AG10803 (cell line): ENCODE results near the gene VPS35L.

Experiments used
- DNase-seq: peaks from one replicate; pipeline ENCODE4 v3.0.0; 2010; ENCODE audit warnings: low read depth
- H3K4me3 ChIP-seq: 2 replicates; pipeline ENCODE4 v1.5.1; 2011; ENCODE audit warnings: mild to moderate bottlenecking, low read length, control low read depth
- TF ChIP-seq, protein P1 (sequence below): conservative IDR thresholded peaks from 2 replicates; pipeline ENCODE4 v1.5.1; 2011; ENCODE audit warnings: mild to moderate bottlenecking, low read length, control low read depth, inconsistent platforms

Gene VPS35L

DNA sequence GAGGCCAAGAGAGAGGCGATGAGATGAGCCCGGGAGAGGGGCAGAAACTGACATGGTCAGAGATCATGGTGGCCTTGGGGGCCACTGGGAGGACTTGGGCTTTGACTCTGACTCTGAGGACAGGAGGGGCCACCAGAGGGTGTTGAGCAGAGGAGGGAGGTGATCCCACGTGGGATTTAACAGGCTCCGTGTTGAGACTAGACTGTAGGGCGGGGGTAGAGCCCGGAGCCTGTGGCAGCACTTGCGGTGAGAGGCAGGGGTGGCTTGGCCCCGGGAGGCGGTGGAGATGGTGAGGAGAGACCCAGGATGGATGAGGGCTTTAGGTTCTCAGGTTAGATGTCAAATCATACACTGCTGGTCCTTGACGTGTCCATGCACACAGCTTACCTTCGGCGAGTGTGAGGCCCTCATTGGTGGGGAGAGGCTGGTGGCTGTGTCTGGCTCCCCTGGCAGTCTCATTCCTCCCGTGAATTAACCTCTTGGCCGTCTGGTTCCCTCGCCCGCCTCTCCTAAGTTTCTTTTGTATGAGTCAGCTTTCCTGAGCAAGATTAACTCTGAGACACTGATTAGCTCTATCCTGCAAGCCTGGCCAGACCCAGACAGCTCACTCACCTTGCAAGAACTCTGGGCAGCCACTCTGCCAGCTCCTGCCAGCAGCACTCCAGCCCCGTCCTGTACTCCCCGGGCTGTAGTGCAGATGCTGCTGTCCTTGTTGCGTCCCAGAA is 39.7 kb downstream of the VPS35L start:
- TF ChIP-seq, protein P1, sequence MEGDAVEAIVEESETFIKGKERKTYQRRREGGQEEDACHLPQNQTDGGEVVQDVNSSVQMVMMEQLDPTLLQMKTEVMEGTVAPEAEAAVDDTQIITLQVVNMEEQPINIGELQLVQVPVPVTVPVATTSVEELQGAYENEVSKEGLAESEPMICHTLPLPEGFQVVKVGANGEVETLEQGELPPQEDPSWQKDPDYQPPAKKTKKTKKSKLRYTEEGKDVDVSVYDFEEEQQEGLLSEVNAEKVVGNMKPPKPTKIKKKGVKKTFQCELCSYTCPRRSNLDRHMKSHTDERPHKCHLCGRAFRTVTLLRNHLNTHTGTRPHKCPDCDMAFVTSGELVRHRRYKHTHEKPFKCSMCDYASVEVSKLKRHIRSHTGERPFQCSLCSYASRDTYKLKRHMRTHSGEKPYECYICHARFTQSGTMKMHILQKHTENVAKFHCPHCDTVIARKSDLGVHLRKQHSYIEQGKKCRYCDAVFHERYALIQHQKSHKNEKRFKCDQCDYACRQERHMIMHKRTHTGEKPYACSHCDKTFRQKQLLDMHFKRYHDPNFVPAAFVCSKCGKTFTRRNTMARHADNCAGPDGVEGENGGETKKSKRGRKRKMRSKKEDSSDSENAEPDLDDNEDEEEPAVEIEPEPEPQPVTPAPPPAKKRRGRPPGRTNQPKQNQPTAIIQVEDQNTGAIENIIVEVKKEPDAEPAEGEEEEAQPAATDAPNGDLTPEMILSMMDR = no peak
- no peak for DNase-seq
- H3K4me3 ChIP-seq = no peak overlapping the region

DNA sequence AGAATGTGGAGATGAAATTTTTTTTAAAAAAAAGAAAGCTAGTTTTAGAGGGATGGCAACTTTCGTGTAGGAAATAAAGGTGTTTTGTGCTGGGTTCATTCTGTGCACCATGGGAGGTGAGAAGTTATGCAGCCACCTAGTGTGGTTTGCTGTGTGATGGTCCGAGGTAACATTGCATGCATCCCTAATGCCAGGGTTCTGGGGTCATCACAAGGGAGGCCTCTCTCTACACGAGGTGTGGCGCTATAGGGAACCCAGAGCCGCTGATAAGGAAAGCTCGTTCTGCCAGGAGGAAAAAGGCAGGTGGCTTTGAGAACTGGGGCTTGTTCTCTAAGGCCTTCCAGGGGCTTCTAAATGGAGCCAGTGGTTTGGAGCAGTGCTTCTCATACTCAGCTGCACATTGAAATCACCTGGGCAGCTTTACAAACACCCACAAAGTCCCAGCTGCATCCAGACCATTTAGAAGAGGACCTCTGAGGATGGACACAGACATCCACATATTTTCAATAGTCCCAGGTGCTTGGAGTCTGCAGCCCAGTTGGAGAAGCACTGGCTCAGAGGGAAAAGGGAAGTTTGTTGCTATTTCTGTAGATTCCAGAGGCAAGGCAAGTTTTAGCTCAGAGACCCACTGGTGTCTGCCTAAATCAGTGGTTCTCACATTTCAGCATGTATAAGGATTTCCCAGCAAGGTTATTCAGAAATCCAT is 43.5 kb downstream of the VPS35L start:
- TF ChIP-seq, protein P1 = no peak
- H3K4me3 ChIP-seq = no peak overlapping the region
- no peak for DNase-seq

DNA sequence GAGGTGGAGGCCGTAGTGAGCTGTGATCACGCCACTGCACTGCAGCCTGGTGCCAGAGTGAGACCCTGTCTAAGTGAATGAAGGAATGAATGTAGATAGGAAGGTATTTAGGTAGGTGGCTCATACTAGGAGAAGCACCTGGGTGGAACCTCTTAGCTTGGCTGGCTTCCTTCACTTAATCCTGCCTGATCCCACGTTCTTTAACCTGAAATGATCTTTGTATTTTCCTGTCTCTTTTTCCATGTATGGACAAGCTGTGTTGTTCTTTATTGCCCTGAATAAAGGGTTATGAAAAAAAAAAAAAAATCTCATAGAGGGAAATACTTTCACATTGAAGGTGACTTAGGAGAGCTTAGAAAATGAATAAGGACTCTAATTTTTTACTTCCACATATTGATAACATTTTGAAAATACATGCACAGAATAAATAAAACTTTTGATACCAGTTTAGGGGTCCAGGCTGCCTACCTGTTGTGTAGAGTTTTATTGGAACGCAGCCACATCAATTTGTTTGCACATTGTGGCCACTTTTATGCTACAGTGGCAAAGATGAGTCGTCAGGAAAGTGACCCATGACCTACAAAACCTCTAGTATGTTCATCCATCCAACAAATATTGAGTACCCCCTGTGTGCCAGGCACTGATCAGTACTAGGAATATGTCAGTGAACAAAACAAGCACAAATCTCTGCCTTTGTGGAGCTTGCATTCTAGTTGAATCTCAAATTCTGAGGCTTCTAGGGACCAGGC is 44.6 kb downstream of the VPS35L start:
- no peak for DNase-seq
- TF ChIP-seq, protein P1 = no peak
- no peak overlapping the region for H3K4me3 ChIP-seq

DNA sequence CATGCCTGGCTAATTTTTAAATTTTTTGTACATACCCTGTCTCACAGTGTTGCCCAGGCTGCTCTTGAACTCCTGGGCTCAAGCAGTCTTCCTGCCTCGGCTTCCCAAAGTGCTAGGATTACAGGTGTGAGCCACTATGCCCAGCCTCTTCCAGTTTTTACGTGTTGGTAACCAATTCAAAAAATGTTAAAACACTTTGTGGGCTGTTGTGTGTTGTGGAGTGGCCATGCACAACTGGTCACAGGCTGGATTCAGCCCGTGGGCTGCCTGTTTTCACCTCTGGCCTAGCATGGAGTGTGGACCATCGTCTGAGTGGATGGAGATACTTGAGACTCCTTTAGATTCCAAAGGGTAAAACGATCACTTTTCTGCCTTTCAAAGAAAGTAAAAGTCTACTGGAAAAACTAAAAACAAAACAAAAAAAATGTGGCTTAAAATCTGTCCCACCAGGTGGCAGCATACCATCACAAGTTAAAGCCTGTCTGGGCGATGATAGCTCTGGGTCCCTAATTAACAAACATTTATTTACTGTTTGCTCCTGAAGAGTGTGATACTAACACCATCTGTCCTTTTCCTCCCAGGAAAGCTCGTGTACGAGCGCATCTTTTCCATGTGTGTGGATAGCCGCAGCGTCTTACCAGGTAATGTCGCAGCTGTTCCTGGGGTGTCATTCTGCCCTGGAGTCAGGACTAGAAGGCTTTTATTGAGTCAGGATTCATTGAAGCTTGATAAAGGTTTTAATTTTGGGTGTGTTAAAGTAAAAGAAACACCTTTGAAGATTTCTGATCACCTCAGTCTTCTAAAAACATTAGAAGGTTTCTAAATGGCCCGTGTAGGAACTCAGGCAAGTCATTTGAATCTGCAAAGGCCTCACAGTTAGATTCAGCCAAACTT is 45.8 kb downstream of the VPS35L start:
- DNase-seq = peak; percentile 49
- no peak overlapping the region for H3K4me3 ChIP-seq
- TF ChIP-seq, protein P1 = peak; percentile 70

DNA sequence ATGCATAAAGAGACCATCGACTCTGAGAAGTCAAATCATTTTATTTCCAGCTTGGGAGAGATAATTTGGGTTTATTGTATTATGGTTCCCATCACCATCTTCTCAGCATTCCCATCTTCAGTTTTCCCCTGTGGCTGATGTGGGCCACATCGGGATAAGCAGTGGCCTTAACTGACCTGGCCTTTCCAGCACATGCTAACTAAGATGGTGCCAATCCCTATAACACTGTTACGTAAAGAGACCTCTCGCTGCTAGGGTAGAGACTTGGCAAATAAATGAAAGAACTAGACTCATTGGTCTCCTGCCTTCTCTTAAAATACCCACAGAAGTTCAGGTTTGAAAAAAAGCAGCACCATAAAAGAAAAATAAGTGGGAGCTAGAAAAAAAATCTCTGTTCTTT is 49.4 kb downstream of the VPS35L start:
- H3K4me3 ChIP-seq = no peak overlapping the region
- DNase-seq = no peak
- TF ChIP-seq, protein P1 = no peak

DNA sequence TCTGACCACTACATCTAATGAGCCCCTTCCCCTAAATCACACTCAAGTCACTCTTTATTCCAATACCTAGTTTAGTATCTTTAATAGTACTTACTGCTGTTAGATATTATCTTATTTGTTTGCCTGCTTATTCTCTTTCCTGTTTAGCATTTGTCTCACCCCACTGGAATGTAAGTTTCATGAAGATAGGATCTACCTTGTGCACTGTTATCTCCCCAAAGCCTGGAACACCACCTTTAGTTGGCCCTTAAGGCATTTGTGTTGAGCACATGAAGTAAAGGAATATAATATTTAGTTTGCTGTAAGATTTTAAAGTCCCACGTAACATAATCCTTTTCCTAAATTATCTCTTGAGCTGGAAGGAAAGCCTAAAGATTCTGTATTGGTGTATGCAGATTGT is 50.2 kb downstream of the VPS35L start:
- DNase-seq = no peak
- H3K4me3 ChIP-seq = no peak overlapping the region
- TF ChIP-seq, protein P1 = no peak
